Gastrocnemius medialis (tissue), 4 donors: ENCODE data around the gene CDC42EP5.

Source experiments
- POLR2A ChIP-seq, 2 donors: fragments of 450-650 bp; IDR thresholded peaks; one replicate each; pipeline ENCODE4 v1.6.1; 2017; ENCODE audit warnings: antibody characterized with exemption in 2 of 2, mild to moderate bottlenecking in 2 of 2, moderate library complexity in 2 of 2
- TF ChIP-seq, protein P1 (sequence below), 5 experiments: fragments of 450-650 bp in 3 of 5; fragments of 200-600 bp in 2 of 5; sonication (generic) in 2 of 5; IDR thresholded peaks in 4 of 5; conservative IDR thresholded peaks in 1 of 5; 1 replicate in 4 of 5; 2 replicates in 1 of 5; pipeline ENCODE4 v1.5.1; 2016 to 2019; ENCODE audit warnings: antibody characterized with exemption in 5 of 5, mild to moderate bottlenecking in 3 of 5, moderate library complexity in 3 of 5

DNA sequence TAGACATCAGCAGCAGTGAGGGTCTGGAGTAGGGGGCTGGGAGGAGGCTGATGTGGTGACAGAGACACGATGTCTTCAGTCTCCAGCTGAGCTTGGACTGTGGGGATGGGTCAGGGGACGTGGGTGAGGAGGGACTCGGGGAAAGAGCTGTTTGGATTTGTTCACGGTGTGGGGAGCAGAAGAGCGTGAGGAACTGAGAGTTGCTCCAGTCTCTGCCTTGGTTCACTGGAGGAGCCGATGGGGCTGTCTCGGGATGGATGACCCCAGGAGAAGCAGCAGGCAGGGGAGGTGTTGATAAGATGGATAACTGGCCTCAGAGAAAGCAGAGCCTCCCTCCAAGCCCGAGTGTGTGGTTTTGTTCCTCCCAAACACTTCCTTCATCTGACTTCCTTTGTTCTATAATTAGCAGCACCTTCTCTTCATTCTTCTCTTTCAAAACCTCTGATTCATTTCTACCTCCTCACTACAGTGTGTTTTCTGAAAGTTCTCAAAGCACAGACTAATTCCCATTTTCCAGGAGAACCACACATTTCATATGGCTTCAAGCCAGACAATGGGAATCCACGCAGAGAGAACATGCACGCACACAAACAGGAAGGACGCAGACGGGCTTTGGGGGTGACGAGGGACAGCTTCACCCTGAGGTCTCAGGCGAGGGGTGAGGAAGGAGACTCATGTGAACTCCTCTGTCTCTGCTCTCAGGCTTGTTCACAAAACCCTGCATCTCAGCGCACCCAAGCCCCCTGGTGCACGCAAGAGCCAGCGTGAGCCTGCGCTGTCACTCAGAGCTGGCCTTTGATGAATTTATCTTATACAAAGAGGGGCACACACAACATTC lies 48.1 kb upstream of the CDC42EP5 start:
- no peak for TF ChIP-seq POLR2A (IDR thresholded peaks at IDR 0.05)
- TF ChIP-seq, protein P1, sequence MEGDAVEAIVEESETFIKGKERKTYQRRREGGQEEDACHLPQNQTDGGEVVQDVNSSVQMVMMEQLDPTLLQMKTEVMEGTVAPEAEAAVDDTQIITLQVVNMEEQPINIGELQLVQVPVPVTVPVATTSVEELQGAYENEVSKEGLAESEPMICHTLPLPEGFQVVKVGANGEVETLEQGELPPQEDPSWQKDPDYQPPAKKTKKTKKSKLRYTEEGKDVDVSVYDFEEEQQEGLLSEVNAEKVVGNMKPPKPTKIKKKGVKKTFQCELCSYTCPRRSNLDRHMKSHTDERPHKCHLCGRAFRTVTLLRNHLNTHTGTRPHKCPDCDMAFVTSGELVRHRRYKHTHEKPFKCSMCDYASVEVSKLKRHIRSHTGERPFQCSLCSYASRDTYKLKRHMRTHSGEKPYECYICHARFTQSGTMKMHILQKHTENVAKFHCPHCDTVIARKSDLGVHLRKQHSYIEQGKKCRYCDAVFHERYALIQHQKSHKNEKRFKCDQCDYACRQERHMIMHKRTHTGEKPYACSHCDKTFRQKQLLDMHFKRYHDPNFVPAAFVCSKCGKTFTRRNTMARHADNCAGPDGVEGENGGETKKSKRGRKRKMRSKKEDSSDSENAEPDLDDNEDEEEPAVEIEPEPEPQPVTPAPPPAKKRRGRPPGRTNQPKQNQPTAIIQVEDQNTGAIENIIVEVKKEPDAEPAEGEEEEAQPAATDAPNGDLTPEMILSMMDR (IDR thresholded peaks at IDR 0.05 in 4 of 5, conservative IDR thresholded peaks at IDR 0.05 in 1 of 5): no peak
